Measurements from ENCODE around the gene ABHD16B. TPM values are rescaled to one million over a fixed set of nuclear protein-coding genes. Genes with fewer than 3 reads are reported as not detected.

The ABHD16B gene
- total and polyA plus RNA-seq, 10 of the 15 experiments (the other 5 are each of a cell fraction or from before 2014, with no cell fraction given): 0.13 TPM; not detected in 9

DNA sequence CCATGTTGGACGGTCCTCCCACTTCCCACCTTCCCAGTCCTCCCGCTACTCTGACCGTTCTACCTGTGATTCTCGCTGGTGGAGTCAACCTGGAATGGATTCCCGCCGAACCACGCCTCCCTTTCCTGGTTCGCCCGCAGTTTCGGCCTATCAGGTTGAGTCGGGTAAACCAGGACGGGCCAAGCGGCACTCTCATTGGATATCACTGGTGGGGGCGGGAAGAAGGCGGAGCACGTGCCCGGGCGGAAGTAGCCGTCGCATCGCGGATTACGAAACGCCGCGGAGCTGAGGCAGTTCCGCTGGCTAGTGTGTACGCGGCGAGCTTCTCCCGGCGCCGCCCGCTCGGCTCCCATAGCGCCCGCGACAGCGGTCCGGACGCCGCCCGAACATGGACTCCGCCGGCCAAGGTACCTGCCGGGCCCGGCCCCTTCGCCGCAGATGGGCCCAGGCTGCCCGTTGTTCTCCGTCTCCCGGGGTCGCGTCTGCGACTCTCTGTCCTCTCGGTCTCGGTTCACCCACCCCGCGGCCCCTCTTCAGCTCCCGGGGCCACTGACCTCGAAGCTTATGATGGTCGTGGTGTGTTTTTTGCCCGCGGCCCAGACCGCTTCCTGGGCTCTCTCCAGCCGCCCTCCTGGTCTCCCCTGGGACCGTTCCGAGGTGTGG is 3.8 kb downstream of the ABHD16B start, which contains the start of gene TPD52L2:
Gene TPD52L2, plus strand, starts transcription at position 293 of the 663 bp plus-strand sequence. Its CDS starts 96 bp downstream, at position 389.
- H4K20me1 ChIP-seq (ENCODE audit: control insufficient read depth, insufficient read depth): no peaks in the 10 kb centered on the region
- H3K4me2 ChIP-seq (ENCODE audit: control insufficient read depth, insufficient read depth): peak within 1 kb of the TSS; percentile 100
- no peaks in the 10 kb centered on the region for H3K27me3 ChIP-seq (replicated peaks in 1 of 2; ENCODE audit: control insufficient read depth in 2 of 2, insufficient read depth in 2 of 2, low read length in 1 of 2)
- no peaks in the 10 kb centered on the region for H3K9me3 ChIP-seq (replicated peaks; ENCODE audit: control insufficient read depth, insufficient read depth, low read length)
- H2AFZ ChIP-seq (ENCODE audit: control insufficient read depth, low read depth, low read length): peak within 1 kb of the TSS; percentile 90
- ChIA-PET CTCF (interaction anchor here (0.8 to 4.4 kb wide), 19 partner anchors 14 to 327 kb away, joined by 3 to 38 read pairs (median 6); partner anchors contain the start of genes ARFRP1, HELZ2, LIME1 and PRPF6), POLR2A (interaction anchor here (0.8 to 1.8 kb wide), 8 partner anchors 32 to 327 kb away, joined by 3 to 6 read pairs (median 4); partner anchors contain the start of genes ARFRP1, LIME1, PRPF6 and RTEL1), SMC1A (ENCODE audit: uncharacterized antibody, unreplicated experiment) (interaction anchor here (0.6 to 3.5 kb wide), 10 partner anchors 29 to 207 kb away, joined by 3 to 19 read pairs (median 4); partner anchors contain the start of genes ARFRP1, DNAJC5, RTEL1 and ZGPAT), RAD21 (ENCODE audit: unreplicated experiment) (interaction anchor here (0.7 to 3.2 kb wide), 26 partner anchors 15 to 328 kb away, joined by 3 to 18 read pairs (median 4); partner anchors contain the start of genes ARFRP1, LIME1, PTK6 and RTEL1)
- no TSS peak for BruUV-seq (replicated peaks)
- H3K4me1 ChIP-seq (ENCODE audit: control insufficient read depth, insufficient read depth, low read length): peaks cover 7% of the 10 kb centered on the region
- under 1% methylated on average over 66 of the region's 68 CpGs for WGBS (ENCODE audit: insufficient coverage, insufficient replicate concordance, low lambda C conversion rate, missing lambda C conversion rate)
- H3K4me3 ChIP-seq: peak within 1 kb of the TSS; percentile 96
- H3K36me3 ChIP-seq (ENCODE audit: control insufficient read depth in 2 of 2, insufficient read depth in 2 of 2, low read length in 1 of 2): peaks cover 6 to 7% of the 10 kb centered on the region in 2 experiments; a peak in 3 of 4 replicates
- peak within 1 kb of the TSS; percentile 90 for H3K27ac ChIP-seq (ENCODE audit: control insufficient read depth, insufficient read depth)
- peak within 1 kb of the TSS; percentile 84 for H3K9ac ChIP-seq (ENCODE audit: control insufficient read depth, insufficient read depth, low read length)
- H3K79me2 ChIP-seq (ENCODE audit: control insufficient read depth, insufficient read depth, low read length): peaks cover 33% of the 10 kb centered on the region
- in situ Hi-C loops (cut with MboI): no loop called here
- DNase-seq (ENCODE audit: low read depth, low spot score) (peak; percentile 94), ATAC-seq (peak; percentile 91), FAIRE-seq (peak; percentile 99)
- intact Hi-C loops (cut with micrococcal nuclease; ENCODE audit: unreplicated experiment): loop anchor here (1.0 to 10.0 kb wide), 5 partner anchors 78 to 327 kb away; partner anchors contain the start of genes ARFRP1 and LIME1
- no peak for TF ChIP-seq REST (IDR thresholded peaks at IDR 0.05; ENCODE audit: low read depth, low read length)
- TF ChIP-seq RAD51 (IDR thresholded peaks at IDR 0.05): peak; percentile 94
- TF ChIP-seq RB1 (IDR thresholded peaks at IDR 0.05; ENCODE audit: borderline replicate concordance): peak; percentile 19; the same call in 1 of the 2 replicates
- TF ChIP-seq SREBF2 (IDR thresholded peaks at IDR 0.05; ENCODE audit: low read length): no peak
- TF ChIP-seq FOXK2 (IDR thresholded peaks at IDR 0.05): peak; percentile 76
- no peak for TF ChIP-seq ZZZ3 (IDR thresholded peaks at IDR 0.05; ENCODE audit: control insufficient read depth, insufficient read length, low read depth)
- no peak; the same call in 1 of the 2 replicates for TF ChIP-seq NBN (IDR thresholded peaks at IDR 0.05)
- peak; percentile 92 for TF ChIP-seq MXI1 (IDR thresholded peaks at IDR 0.05; ENCODE audit: low read depth, low read length)
- TF ChIP-seq ZNF622 (IDR thresholded peaks at IDR 0.05): no peak
- TF ChIP-seq CUX1 (IDR thresholded peaks at IDR 0.05; ENCODE audit: insufficient replicate concordance, low read depth, low read length): no peak
- no peak for TF ChIP-seq SMC3 (IDR thresholded peaks at IDR 0.05; ENCODE audit: borderline replicate concordance, low read length)
